Right lobe of liver (tissue), 4 donors: ENCODE data around the gene IGFBP4.

ENCODE experiments used
- POLR2A ChIP-seq: fragments of 450-650 bp; IDR thresholded peaks from one replicate; pipeline ENCODE4 v1.6.1; 2017; ENCODE audit warnings: antibody characterized with exemption, mild to moderate bottlenecking
- TF ChIP-seq, protein P1 (sequence below), 4 donors: fragments of 200-600 bp in 3 of 4; fragments of 450-650 bp in 1 of 4; IDR thresholded peaks; one replicate each; pipeline versions ENCODE4 v1.5.1 to v1.8.0; 2016 to 2022; ENCODE audit warnings: antibody characterized with exemption in 4 of 4, mild to moderate bottlenecking in 2 of 4
- donor health status: DM: no; HTN: no; CAD: no.
- donor health status: DM: no; HTN: no; CAD: no.
- donor health status: DM: no; HTN: yes; CAD: no.

- TF ChIP-seq POLR2A = no peak
- TF ChIP-seq, protein P1, sequence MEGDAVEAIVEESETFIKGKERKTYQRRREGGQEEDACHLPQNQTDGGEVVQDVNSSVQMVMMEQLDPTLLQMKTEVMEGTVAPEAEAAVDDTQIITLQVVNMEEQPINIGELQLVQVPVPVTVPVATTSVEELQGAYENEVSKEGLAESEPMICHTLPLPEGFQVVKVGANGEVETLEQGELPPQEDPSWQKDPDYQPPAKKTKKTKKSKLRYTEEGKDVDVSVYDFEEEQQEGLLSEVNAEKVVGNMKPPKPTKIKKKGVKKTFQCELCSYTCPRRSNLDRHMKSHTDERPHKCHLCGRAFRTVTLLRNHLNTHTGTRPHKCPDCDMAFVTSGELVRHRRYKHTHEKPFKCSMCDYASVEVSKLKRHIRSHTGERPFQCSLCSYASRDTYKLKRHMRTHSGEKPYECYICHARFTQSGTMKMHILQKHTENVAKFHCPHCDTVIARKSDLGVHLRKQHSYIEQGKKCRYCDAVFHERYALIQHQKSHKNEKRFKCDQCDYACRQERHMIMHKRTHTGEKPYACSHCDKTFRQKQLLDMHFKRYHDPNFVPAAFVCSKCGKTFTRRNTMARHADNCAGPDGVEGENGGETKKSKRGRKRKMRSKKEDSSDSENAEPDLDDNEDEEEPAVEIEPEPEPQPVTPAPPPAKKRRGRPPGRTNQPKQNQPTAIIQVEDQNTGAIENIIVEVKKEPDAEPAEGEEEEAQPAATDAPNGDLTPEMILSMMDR (IDR thresholded peaks at IDR 0.05) = no peak
Measured at GRCh38 chr17:40410082-40410481, 33.2 kb upstream of the IGFBP4 start.
